ENCODE results near the gene MAEA. TPM values are rescaled to one million over a fixed set of nuclear protein-coding genes. Genes with fewer than 3 reads are reported as not detected.
A peak's percentile ranks its signal among the peaks of the same experiment; 100 is the strongest.

The MAEA gene
- total RNA-seq, 2 experiments from 2014 or later = 38.9 to 40.4 TPM

DNA sequence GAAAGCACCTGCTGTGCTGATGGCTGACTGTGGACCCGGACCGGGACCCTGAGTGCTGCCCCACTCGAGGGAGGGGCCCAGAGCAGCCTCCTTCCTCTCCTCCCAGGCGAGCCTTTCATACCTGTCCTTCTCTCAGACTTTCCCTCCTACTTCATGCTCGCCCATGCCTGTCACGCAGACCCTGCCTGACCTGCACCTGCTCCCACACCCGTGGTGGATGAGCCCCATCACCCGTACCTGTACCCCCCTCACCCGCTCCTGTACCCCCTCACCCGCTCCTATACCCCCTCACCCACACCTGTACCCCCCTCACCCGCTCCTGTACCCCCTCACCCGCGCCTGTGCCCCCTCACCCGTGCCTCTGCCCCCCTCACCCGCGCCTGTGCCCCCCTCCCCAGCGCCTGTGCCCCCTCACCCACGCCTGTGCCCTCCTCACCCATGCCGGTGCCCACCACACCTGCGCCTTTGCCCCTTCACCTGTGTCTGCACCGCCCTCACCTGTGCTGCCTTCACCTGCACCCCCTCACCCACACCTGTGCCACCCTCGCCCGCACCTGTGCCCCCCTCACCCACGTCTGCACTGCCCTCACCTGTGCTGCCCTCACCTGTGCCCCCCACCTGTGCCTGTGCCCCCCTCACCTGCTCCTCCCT is 5.8 kb downstream of the MAEA start:
- CTCF ChIA-PET = no interaction called here

DNA sequence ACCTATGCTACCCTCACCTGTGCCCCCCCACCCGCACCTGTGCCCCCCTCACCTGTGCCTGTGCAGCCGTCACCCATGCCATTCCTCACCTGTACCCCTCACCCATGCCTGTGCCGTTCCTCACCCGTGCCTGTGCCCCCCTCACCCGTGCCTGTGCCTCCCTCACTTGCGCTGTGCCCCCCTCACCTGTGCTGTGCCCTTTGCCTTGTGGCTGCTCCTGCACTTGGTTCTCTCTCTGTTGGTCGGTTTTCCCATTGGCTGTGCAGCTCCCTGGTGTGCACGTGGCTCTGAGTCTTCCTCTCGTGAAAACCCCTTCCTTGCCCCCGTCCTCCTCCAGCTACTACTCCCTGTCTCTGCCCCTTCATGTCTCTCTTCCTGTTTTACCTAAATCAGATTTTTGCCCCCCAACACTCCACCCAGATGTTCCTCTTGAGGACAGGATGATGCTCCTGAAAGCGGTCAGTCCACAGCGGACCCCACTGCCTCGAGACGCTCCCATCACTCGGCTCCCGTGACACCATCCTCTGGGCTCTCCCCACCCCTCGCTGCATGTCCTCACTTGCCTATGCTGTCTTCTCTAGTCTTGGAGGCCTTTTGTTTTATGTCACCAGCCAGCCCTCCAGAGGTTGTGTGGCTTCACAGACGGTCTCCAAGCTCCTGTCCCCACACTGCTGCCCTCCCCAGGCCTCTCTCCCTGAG is 6.8 kb downstream of the MAEA start:
- no peaks in the 10 kb centered on the region for H3K27me3 Mint-ChIP-seq
- H3K4me1 Mint-ChIP-seq = peaks cover 74% of the 10 kb centered on the region
- H3K9me3 Mint-ChIP-seq (ENCODE audit: low read depth) = no peaks in the 10 kb centered on the region
- ChIA-PET CTCF (no interaction called here), POLR2A (no interaction called here)
- DNase-seq (no peak), ATAC-seq (no peak)
- intact Hi-C loops (cut with DNase I, micrococcal nuclease) = no loop called here
- no peak overlapping the region for H3K4me3 Mint-ChIP-seq
- peak overlapping the region; percentile 65 for H3K27ac Mint-ChIP-seq
- peaks cover 19% of the 10 kb centered on the region for H3K36me3 Mint-ChIP-seq (ENCODE audit: low read depth)

More for the DNA sequence above, 5.8 kb downstream of the MAEA start:
- POLR2A ChIA-PET = no interaction called here
- Mint-ChIP-seq H3K4me3 (no peak overlapping the region), H3K36me3 (ENCODE audit: low read depth) (peaks cover 16% of the 10 kb centered on the region), H3K9me3 (ENCODE audit: low read depth) (no peaks in the 10 kb centered on the region), H3K4me1 (peaks cover 74% of the 10 kb centered on the region), H3K27ac (no peak overlapping the region), H3K27me3 (no peaks in the 10 kb centered on the region)
- ATAC-seq = no peak
- DNase-seq = no peak
- intact Hi-C loops (cut with DNase I, micrococcal nuclease) = no loop called here

DNA sequence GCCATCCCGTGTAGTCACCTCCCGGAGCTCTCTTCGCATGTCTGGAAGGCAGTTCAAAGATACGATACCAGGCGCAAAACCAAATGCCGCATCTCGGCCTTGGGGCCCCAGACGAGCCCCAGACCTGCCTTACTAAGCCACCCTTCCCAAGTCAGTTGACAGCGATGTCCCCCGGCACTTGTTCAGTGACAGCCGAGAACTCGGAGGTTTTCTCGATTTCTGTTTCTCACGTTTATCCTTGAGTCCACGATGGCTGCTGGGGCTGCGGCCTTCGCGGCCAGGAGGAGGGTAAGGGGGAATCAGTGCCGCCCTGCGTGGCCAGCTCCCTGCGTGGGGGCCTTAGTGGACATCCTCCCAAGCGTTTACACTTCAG is 7.3 kb downstream of the MAEA start:
- no peaks in the 10 kb centered on the region for H3K27me3 Mint-ChIP-seq
- peak overlapping the region; percentile 65 for H3K27ac Mint-ChIP-seq
- H3K4me3 Mint-ChIP-seq = no peak overlapping the region
- CTCF ChIA-PET = no interaction called here
- no peaks in the 10 kb centered on the region for H3K9me3 Mint-ChIP-seq (ENCODE audit: low read depth)
- peaks cover 74% of the 10 kb centered on the region for H3K4me1 Mint-ChIP-seq
- peaks cover 19% of the 10 kb centered on the region for H3K36me3 Mint-ChIP-seq (ENCODE audit: low read depth)
- no peak for DNase-seq
- ATAC-seq = no peak
- intact Hi-C loops (cut with DNase I, micrococcal nuclease) = no loop called here
- POLR2A ChIA-PET = no interaction called here

DNA sequence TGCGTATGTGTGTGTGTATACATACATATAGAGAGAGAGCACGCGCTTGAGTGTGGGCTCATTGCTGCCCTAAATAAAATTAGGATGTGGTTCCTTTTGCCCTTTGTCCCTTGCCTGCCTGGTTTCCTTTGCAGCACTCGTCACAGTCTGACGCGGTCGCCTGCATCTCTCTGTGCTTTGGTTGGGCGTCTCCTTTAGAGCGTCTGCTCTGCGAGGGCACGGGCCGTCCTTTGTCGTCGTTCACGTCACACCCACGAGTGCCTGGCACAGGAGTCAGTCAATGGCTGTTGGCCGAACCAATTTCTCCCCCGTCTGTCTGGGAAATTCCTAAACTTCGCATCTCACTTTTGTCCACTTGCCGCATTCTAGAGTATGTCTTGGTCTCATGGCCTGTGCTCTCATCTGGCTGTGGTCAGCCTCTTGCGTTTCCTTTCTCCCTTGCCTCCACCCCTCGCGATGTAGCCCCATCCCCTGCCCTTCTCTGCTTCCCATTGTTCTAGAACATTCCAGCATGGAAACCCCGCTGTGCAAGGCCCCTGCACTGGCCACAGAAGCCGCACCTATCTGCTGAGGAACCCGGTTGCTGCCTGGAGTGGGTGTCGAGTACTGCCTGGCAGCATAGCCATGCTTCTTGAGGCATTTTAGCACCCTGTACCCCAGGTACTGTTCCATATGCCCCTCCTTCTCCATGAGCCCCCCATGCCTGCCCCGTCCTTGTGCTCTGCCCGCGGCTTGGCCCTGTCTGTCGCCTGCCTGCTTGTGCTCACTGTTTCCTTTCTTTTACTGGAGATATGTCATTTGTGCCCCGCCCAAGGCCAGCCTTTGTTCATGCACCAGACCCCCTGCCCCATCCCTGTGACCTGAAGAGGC is 8.0 kb downstream of the MAEA start:
- H3K4me3 Mint-ChIP-seq = no peak overlapping the region
- intact Hi-C loops (cut with DNase I, micrococcal nuclease) = no loop called here
- H3K36me3 Mint-ChIP-seq (ENCODE audit: low read depth) = peaks cover 19% of the 10 kb centered on the region
- ATAC-seq = no peak
- H3K27me3 Mint-ChIP-seq = no peaks in the 10 kb centered on the region
- H3K27ac Mint-ChIP-seq = peak overlapping the region; percentile 13
- H3K4me1 Mint-ChIP-seq = peaks cover 69% of the 10 kb centered on the region
- ChIA-PET POLR2A (no interaction called here), CTCF (no interaction called here)
- no peak for DNase-seq
- H3K9me3 Mint-ChIP-seq (ENCODE audit: low read depth) = no peaks in the 10 kb centered on the region

DNA sequence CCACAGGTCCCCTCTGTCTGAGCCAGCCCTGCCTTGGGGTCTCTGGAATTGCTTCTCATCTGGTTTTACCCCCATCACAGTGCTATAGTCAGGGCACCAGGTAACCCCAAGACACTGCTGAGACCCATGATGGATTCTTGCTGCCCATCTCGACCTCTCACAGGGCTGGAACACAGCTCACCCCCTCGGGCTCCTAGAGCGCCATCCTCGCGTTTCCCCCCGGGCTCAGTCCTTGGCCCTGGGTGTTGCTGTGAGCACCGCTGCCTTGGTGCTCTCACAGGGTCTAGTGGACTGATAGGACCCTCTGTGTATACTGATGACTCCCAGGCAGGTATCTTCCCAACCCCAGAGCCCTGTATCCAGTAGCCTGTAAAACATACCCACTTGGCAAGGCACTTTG is 8.8 kb downstream of the MAEA start:
- Mint-ChIP-seq H3K9me3 (ENCODE audit: low read depth) (no peaks in the 10 kb centered on the region), H3K27me3 (no peaks in the 10 kb centered on the region), H3K27ac (no peak overlapping the region), H3K4me3 (no peak overlapping the region), H3K36me3 (ENCODE audit: low read depth) (peaks cover 19% of the 10 kb centered on the region), H3K4me1 (peaks cover 65% of the 10 kb centered on the region)
- intact Hi-C loops (cut with DNase I, micrococcal nuclease) = no loop called here
- ATAC-seq (no peak), DNase-seq (no peak)
- POLR2A ChIA-PET = no interaction called here
- CTCF ChIA-PET = no interaction called here

DNA sequence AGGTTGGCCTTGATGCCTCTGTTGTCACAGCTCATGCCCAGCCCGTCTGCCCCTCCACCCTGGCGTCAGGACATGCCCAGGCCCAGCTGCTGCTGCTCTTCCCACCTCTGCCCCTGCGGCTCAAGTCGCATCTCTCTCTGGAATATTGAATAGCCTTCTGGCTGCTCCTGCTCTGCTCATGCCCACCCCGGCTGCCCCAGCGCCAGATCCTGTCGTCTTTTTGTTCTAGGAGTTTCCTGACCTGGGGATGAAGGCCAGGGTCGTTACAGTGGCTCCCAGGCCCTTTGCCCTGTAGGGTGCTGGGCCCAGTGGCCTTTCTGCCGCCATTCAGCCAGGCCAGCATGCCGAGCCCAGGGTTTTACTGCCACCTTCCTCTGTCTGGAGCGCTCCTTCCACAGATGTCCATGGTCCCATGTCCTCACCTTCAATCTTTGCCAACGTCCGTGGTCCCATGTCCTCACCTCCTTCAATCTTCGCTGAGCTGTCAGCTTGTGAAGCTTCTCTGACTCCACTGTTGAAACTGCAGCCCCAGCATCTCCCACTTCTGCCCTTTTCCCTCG is 9.7 kb downstream of the MAEA start:
- Mint-ChIP-seq H3K4me3 (no peak overlapping the region), H3K36me3 (ENCODE audit: low read depth) (peaks cover 19% of the 10 kb centered on the region), H3K27ac (peak overlapping the region; percentile 35), H3K27me3 (no peaks in the 10 kb centered on the region), H3K9me3 (ENCODE audit: low read depth) (no peaks in the 10 kb centered on the region), H3K4me1 (peaks cover 58% of the 10 kb centered on the region)
- DNase-seq (no peak), ATAC-seq (no peak)
- CTCF ChIA-PET = no interaction called here
- POLR2A ChIA-PET = interaction anchor here (0.6 kb wide), 1 partner anchor 9 kb away, joined by 3 read pairs; no protein-coding TSS in a partner anchor
- intact Hi-C loops (cut with DNase I, micrococcal nuclease) = no loop called here

DNA sequence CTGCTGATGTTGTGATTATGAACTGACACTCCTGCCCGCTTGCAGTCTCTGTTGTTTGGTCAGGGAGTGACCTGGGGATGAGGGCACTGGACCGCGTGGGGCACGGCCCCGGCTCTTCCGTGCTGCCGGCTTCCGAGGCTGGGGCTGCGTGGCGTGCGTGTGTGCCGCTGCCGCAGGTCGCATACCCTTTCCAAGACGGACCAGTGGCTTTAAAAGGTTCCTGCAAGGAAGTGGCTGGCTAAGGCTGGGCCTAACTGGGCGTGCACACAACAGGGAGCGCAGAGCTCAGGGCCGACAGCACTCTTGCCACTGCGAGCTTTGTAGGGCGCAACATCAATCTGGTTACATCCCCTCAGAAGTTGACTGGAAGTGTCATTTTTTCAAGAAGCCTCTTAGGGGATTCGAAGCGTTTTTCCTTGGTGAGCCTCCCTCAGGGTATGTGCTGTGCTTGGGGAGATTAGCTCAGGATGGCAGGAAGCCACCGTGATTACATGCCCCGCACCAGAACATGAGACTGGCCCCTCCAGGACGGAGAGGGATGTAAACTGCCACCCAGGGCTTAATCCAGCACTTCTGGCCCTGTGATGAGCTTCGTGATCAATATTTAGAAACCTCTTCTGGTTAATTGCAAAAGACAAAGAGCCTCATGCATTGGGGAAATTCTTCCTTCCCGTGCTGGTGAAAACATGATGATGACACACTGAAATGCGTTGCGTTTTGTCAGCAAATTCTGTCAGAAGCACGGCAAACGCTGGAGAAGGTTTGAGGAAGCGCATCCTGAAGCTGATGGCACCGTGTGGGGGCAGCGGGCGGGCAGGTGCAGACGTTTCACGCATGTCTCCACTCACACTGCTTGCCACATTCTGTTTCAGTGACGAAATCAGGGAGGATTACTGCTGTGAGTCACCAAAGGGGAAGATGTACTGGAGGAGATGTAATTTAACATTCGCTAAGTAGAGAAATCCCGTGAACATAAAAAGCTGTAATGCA is 11.1 kb downstream of the MAEA start:
- Mint-ChIP-seq H3K27me3 (no peaks in the 10 kb centered on the region), H3K36me3 (ENCODE audit: low read depth) (peaks cover 26% of the 10 kb centered on the region), H3K27ac (peak overlapping the region; percentile 79), H3K4me3 (no peak overlapping the region), H3K9me3 (ENCODE audit: low read depth) (no peaks in the 10 kb centered on the region), H3K4me1 (peaks cover 59% of the 10 kb centered on the region)
- ChIA-PET POLR2A (no interaction called here), CTCF (interaction anchor here (0.5 to 1.1 kb wide), 4 partner anchors 9 to 152 kb away, joined by 3 to 4 read pairs (median 3); no protein-coding TSS in a partner anchor)
- ATAC-seq (peak; percentile 92), DNase-seq (peak; percentile 80)
- intact Hi-C loops (cut with DNase I, micrococcal nuclease) = no loop called here

DNA sequence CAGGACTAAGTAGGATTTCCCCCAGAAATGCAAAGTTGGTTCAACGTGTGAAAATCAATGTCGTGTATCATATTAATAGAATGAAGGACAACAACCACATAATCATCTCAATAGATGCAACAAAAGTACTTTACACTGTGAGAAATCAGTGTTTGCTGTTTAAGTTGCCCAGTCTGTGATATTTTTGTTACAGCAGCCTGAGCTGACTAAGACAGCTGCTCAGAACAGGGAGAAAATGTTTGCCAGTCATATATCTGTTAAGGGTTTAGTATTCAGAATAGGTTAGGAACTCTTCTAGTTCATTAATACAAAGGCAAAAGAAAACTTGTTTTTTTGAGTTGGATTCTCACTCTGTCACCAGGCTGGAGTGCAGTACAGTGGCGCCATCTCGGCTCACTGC is 12.5 kb downstream of the MAEA start:
- POLR2A ChIA-PET = no interaction called here
- peaks cover 27% of the 10 kb centered on the region for H3K36me3 Mint-ChIP-seq (ENCODE audit: low read depth)
- no peak for ATAC-seq
- H3K4me3 Mint-ChIP-seq = no peak overlapping the region
- H3K27ac Mint-ChIP-seq = peak overlapping the region; percentile 11
- CTCF ChIA-PET = no interaction called here
- H3K4me1 Mint-ChIP-seq = peaks cover 61% of the 10 kb centered on the region
- intact Hi-C loops (cut with DNase I, micrococcal nuclease) = no loop called here
- no peak for DNase-seq
- H3K9me3 Mint-ChIP-seq (ENCODE audit: low read depth) = no peaks in the 10 kb centered on the region
- H3K27me3 Mint-ChIP-seq = no peaks in the 10 kb centered on the region

DNA sequence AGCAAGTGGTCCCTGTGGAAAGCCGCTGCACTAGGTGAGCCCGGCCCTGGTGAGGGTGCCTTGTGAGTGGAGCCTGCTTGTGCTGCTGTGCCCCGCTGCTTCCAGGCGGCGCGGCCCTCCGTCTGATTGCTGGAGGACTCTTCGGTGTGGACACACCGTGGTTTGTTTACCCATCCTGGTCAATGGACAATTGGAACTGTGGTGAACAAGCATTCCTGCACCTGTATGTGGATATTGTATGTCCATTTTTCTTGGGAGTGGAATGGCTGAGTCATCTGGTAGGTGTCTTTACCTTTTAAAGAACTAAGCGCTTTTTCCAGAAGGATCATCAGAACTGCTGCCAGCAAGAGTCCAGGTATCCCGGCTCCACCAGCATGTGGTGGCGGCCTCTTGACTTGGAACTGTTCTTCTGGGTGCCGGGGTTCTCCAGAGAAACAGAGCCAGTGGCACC is 15.6 kb downstream of the MAEA start:
- H3K27ac Mint-ChIP-seq = peak overlapping the region; percentile 72
- DNase-seq (no peak), ATAC-seq (no peak)
- peaks cover 19% of the 10 kb centered on the region for H3K36me3 Mint-ChIP-seq (ENCODE audit: low read depth)
- H3K4me3 Mint-ChIP-seq = no peak overlapping the region
- ChIA-PET CTCF (no interaction called here), POLR2A (no interaction called here)
- H3K9me3 Mint-ChIP-seq (ENCODE audit: low read depth) = no peaks in the 10 kb centered on the region
- no peaks in the 10 kb centered on the region for H3K27me3 Mint-ChIP-seq
- intact Hi-C loops (cut with DNase I, micrococcal nuclease) = no loop called here
- H3K4me1 Mint-ChIP-seq = peaks cover 63% of the 10 kb centered on the region

DNA sequence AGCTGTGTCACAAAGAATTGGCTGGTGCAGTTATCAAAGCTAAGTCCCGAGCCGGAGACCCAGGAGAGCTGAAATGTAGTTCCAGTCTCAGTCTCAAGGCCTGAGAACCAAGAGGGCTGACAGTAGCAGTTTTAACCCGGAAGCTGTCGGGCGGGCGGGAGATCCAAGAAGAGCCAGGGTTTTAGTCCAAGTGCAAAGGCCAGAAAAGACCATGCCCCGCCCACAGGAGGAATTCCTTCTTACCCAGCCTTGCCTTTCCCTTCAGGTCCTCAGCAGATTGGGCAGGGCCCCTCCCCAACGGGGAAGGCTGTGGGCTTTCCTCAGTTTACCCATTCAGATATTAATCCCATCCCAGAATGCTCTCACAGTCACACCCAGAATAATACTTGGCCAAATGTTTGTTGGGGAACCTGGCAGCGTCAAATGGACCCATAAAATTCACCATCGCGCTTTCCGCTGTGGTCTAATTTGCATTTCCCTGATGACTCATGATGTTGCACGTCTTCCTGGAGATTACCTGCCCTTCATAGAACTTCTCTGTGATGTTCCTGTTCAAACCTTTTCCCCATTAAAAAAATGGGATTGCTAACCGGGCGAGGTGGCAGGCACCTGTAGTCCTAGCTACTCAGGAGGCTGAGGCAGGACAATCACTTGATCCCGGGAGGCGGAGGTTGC is 16.2 kb downstream of the MAEA start:
- ATAC-seq (no peak), DNase-seq (peak; percentile 64)
- no peaks in the 10 kb centered on the region for H3K9me3 Mint-ChIP-seq (ENCODE audit: low read depth)
- H3K27ac Mint-ChIP-seq = peak overlapping the region; percentile 72
- peaks cover 60% of the 10 kb centered on the region for H3K4me1 Mint-ChIP-seq
- no peaks in the 10 kb centered on the region for H3K27me3 Mint-ChIP-seq
- ChIA-PET CTCF (interaction anchor here (0.8 kb wide), 1 partner anchor 12 kb away, joined by 3 read pairs; no protein-coding TSS in a partner anchor), POLR2A (no interaction called here)
- H3K36me3 Mint-ChIP-seq (ENCODE audit: low read depth) = peaks cover 19% of the 10 kb centered on the region
- H3K4me3 Mint-ChIP-seq = no peak overlapping the region
- intact Hi-C loops (cut with DNase I, micrococcal nuclease) = no loop called here

Measured in activated CD4-positive, alpha-beta T cell treated with anti-CD3 and anti-CD28 coated beads for 36 hours (primary cell).